GM20431 (cell line): ENCODE data around the gene TMEM132C.
"Not testable (repeated sequence)": the region's sequence is repeated elsewhere in the genome, so short reads cannot be mapped to it uniquely, and the experiment has no call there.

ENCODE experiments used
- in situ Hi-C: fragments of 300-500 bp; cut with MseI, MboI; formaldehyde crosslinking; loops from one replicate; pipeline ENCODE4 v1.15.0; 2020; ENCODE audit warnings: low sequenced_read_pairs; ENCODE audit not compliant: unreplicated experiment

Gene TMEM132C

GRCh38 chr12:128458301-128458974 lies 191.5 kb downstream of the TMEM132C start:
- in situ Hi-C loops = no loop called here

DNA sequence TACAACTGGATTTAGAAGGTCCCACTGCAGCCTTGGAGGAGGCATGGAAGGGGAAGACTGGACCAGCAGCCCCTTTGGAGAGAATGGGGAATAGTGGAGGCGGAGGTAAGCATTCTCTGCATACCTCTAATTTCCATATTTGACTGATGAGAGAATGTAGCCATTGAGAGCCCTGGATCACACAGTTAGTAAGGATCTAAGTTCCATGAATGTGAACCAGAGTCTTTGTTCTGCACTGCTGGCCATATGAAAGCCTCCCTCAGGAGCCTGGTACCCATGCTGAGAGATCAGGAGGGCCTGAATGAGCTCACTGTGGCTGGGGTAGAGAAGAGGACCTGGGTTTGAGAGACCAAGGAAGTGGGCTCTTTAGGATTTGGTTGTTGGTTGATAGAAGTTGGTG lies 192.1 kb downstream of the TMEM132C start:
- in situ Hi-C loops = no loop called here

GRCh38 chr12:128463881-128464280 lies 196.9 kb downstream of the TMEM132C start:
- in situ Hi-C loops = no loop called here

- in situ Hi-C loops = no loop called here
Observed at GRCh38 chr12:128467882-128468281, 200.9 kb downstream of the TMEM132C start.

- in situ Hi-C loops = no loop called here
Observed at GRCh38 chr12:128468926-128469325, 202.0 kb downstream of the TMEM132C start.

DNA sequence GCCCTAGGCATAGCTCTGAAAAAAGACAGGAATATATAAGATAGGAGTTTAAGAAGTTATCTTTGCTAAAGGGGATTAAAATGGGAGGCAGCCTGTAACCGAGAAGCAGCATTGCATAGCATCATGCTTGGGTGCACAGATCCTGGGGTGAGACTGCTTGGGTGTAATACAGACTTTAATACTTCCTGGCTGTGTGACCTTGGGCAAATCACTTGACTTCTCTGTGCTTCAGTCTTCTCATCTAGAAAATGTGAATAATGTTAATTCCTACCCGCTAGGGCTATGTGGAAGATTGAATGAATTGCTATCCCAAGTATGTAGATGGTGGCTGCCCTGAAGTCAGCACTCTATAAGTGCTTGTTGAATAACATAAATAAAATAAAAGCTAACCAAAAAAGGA lies 204.5 kb downstream of the TMEM132C start:
- in situ Hi-C loops = no loop called here

DNA sequence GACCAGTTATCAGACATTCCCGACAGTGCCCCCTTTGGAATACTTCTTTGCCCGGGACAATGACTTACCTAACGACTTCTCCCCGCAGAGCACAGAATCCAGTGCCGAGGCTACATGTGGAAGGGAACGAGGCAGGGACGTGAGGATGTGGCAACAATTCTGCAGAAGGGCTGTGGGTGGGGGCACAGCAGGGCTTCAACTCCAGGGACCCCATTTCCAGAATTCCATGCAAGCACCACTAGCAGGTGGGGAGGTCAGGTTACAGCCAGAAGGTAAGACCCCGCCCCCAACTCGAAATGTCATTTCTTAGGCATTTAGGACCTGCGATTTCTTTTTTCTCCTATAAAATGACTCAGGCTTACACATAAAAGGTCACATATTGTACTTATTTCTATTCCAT lies 207.9 kb downstream of the TMEM132C start:
- in situ Hi-C loops = no loop called here

DNA sequence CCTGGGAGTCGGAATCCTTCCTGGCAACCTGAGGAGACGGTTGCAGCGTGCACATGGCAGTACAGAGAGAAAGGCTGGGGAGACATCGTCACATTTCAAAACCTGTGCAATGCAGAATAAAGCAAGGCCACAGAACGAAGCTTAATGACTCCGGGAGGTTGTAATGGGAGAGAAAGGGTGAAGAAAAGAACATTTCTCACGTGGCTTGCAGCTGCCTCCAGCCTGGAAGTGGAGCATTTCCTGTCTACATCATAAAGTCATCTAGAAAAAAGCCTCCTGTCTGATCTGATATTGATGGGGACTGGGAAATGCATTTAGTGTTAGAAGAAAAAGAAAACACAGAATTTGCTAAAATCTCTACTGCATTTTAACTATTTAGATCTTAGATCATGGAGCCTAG lies 209.3 kb downstream of the TMEM132C start:
- in situ Hi-C loops = no loop called here

DNA sequence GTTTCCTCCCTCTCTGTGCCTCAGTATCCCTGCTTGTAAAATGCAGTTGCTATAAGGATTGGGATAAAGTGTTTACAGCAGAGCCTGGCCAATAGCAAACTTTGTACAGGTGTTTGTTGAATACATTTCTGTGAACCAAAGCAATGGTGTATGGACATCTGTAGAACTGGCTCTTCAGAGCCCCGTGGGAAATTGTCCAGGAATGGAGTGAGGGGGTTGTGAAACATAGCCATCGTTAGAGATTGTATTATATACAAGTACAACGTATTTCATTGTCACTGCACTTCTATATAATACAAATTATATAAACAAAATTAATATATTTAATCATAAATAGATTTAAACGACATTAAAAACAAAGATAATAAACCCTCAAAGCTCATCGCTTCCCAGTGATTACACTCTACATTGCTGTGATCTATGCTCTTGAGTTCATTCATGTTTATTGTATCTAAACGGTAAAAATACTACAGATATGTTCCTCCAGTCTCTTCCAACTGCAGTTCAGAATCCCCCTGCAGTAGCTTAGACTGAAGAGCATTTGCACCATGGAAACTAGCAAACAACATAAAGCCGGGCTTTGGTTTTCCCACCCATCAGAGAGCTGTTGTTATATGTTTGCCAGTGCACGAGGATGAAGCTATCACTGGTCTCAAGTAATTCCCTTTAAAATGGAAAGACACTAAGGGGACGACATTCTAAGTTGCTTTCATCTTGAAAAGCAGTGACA lies 216.7 kb downstream of the TMEM132C start:
- in situ Hi-C loops = no loop called here

GRCh38 chr12:128497376-128497775 lies 230.4 kb downstream of the TMEM132C start:
- in situ Hi-C loops = not testable (repeated sequence)

DNA sequence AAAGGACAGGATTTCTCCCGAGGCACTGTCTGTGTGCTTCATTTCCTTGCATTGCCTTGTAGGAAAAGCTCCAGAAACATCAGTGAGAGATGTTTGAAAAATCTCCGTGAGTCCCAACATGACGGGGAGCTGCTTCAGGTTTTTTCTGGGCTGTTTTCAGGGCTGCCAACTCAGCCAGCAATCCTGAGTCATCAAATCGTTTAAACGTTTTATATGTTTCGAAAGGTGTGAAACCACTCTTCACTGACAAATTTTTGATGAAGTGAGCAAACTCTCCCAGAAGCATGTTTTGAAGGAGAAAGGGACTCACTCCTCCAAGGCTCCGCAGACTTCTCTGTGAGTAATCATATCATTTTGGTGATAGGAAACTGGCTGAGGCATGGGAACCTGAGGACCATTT lies 240.5 kb downstream of the TMEM132C start:
- in situ Hi-C loops = no loop called here

DNA sequence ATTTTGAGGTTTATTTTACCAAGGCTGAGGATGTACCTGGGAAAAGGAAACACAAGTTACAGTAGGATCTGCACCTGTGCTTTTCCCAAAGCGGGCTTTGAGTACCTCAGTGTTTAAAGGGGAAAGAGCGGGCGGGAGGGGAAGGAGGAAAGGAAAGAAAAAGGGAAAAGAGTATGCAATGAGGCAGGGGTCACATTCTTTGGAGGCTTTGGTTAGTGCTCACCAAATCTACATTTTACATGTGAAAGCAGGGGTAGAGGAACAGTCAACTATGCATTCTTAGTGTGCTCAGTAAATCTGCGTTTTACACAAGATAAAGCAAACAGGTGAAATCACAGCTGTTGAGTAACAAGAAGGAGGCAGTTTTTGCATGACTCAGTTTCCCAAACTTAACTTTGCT lies 242.2 kb downstream of the TMEM132C start:
- in situ Hi-C loops = no loop called here

DNA sequence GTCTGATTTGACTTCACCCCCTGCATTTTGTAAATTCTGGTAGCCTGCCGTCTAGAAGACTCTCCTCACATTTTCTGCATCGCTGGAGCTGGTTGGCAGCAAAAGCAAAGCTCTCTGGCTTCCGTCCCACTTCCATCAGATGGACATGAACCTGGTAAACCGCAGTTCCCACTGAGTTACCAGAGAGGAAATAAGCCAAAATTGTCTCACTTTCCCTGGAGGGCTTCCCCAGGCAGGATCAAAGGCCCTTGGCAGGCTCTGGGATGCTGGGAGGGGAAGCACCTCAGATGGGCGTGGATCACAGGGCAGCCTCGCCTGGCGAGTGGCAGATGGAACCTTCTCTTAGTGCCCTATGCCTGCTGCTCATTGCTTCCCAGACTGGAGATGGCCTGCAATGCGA lies 243.5 kb downstream of the TMEM132C start:
- in situ Hi-C loops = no loop called here

GRCh38 chr12:128513331-128513730 lies 246.4 kb downstream of the TMEM132C start:
- in situ Hi-C loops = no loop called here

DNA sequence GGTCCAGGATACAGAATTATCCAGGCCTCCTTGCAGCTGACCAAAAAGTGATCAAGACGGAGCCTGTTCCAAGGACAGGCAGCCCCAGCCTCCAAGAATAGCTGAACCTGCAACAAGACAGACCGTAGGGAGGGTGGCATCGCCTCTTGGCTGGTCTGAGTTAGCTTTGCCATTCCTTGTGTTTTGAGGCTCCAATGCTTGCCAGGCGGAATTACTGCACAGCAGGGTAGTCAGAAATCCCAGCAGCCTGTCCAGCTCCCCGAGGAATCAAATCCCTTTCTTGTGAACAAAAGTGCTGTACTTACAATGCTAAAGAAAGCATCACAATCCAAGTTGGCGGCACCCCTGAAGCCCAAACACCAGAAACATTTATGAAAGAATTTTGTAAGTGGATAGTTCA lies 246.9 kb downstream of the TMEM132C start:
- in situ Hi-C loops = no loop called here

GRCh38 chr12:128518644-128519043 lies 251.7 kb downstream of the TMEM132C start:
- in situ Hi-C loops = no loop called here

- in situ Hi-C loops = no loop called here
Observed at GRCh38 chr12:128519426-128519825, 252.5 kb downstream of the TMEM132C start.

DNA sequence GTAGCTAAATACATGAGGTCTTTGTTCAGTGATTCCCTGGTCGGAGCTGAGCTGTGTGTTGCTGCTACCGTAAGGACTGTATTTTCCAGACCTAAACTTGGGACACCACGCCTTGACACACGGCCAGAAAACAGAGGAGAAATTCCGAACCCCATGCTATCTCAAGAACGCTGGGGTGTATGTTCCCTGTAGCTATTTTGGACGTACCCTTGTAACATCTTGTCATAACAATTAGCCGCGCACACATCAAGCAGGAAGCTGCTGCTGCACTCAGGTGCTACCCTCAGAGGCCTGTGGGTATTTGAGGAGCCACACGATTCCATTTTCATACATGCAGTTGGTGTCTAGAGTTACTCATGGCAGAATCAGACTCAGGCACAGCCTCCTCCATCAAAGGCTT lies 255.0 kb downstream of the TMEM132C start:
- in situ Hi-C loops = no loop called here

GRCh38 chr12:128524439-128524838 lies 257.5 kb downstream of the TMEM132C start:
- in situ Hi-C loops = no loop called here

- in situ Hi-C loops = no loop called here
Observed at GRCh38 chr12:128531170-128531569, 264.2 kb downstream of the TMEM132C start.

DNA sequence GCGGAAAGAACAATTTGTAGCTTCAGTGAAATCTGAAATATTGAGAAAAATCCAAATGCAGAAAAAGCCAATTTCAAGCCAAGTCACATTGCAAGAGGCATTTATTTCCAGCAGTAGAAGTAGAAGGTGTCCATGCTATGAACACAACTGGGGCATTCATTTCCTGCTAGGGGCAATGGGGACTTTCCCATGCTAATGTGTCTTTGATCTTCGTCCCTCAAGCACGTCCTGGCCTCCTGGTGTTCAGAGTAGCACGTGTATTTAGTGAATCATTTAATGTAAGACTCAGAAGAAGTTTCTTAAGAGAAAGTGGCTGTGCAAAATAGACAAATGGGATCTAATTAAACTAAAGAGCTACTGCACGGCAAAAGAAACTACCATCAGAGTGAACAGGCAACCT lies 267.9 kb downstream of the TMEM132C start:
- in situ Hi-C loops = no loop called here

DNA sequence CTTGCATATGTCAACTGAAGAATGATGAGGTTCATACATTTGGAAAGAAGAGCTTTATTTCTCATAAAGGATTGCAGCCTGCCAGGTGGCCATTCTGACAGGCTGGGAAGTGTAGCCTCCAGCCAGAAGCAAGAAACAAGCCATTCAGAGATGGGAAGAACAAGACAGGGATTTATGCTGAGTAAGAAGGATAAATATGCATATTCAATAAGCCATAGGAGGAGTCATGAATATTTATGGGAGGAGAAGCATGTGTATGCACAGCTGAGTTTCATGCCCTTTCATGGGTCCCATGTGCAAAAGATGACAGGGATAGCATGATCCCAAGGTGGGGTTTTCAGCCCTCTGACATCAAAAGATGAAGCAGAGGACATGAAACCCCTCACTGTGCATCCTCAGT lies 269.8 kb downstream of the TMEM132C start:
- in situ Hi-C loops = no loop called here
